HepG2 (cell line): ENCODE measurements around the gene PCBP4. TPM values are rescaled to one million over a fixed set of nuclear protein-coding genes. Genes with fewer than 3 reads are reported as not detected.

Source experiments
- CAMTA2 ChIP-seq: sonication (generic); formaldehyde crosslinking; IDR thresholded peaks from 2 replicates; pipeline ENCODE4 v1.4.0; 2020; ENCODE audit warnings: mild to moderate bottlenecking, missing genetic modification reagents, borderline replicate concordance
- DNMT1 ChIP-seq: sonication (generic); formaldehyde crosslinking; IDR thresholded peaks from 2 replicates; pipeline ENCODE4 v1.5.1; 2020; ENCODE audit warnings: mild to moderate bottlenecking, missing genetic modification reagents
- FOXA3 ChIP-seq: IDR thresholded peaks from 2 replicates; pipeline ENCODE4 v1.6.1; 2016; ENCODE audit warnings: missing genetic modification reagents, missing compliant biosample characterization
- GPN1 ChIP-seq: sonication (generic); formaldehyde crosslinking; IDR thresholded peaks from 2 replicates; pipeline ENCODE4 v1.5.1; 2020; ENCODE audit warnings: missing genetic modification reagents, borderline replicate concordance
- HES4 ChIP-seq: sonication (generic); formaldehyde crosslinking; IDR thresholded peaks from 2 replicates; pipeline ENCODE4 v1.9.0; 2021; ENCODE audit warnings: mild to moderate bottlenecking, missing genetic modification reagents, borderline replicate concordance
- HNF4G ChIP-seq, 2 experiments: sonication (generic) in 1 of 2; formaldehyde crosslinking in 1 of 2; IDR thresholded peaks; 2 replicates each; pipeline versions ENCODE4 v1.4.0 to v1.6.1; 2011 to 2020; ENCODE audit warnings: borderline replicate concordance in 2 of 2, low read depth in 2 of 2, mild to moderate bottlenecking in 2 of 2, low read length in 1 of 2, missing genetic modification reagents in 1 of 2, moderate library complexity in 1 of 2
- KDM2A ChIP-seq: sonication (generic); formaldehyde crosslinking; IDR thresholded peaks from 2 replicates; pipeline ENCODE4 v1.4.0; 2020; ENCODE audit warnings: low read depth, missing genetic modification reagents, borderline replicate concordance
- KLF15 ChIP-seq: sonication (generic); formaldehyde crosslinking; IDR thresholded peaks from 2 replicates; pipeline ENCODE4 v1.8.1; 2023; ENCODE audit warnings: borderline replicate concordance, mild to moderate bottlenecking, inconsistent platforms, missing genetic modification reagents, mixed read lengths
- MTF1 ChIP-seq: sonication (generic); formaldehyde crosslinking; IDR thresholded peaks from 2 replicates; pipeline ENCODE4 v1.5.0; 2020; ENCODE audit warnings: missing genetic modification reagents
- NKX3-1 ChIP-seq: sonication (generic); formaldehyde crosslinking; IDR thresholded peaks from 2 replicates; pipeline ENCODE4 v1.5.0; 2020; ENCODE audit warnings: missing genetic modification reagents
- PRPF4 ChIP-seq: fragments of 200-400 bp; formaldehyde crosslinking; IDR thresholded peaks from 2 replicates; pipeline ENCODE4 v1.6.1; 2016; ENCODE audit warnings: low read length, low read depth; ENCODE audit not compliant: poor library complexity, severe bottlenecking
- SNAI1 ChIP-seq: sonication (generic); formaldehyde crosslinking; IDR thresholded peaks from 2 replicates; pipeline ENCODE4 v1.5.0; 2020; ENCODE audit warnings: mild to moderate bottlenecking, missing genetic modification reagents, borderline replicate concordance
- SP5 ChIP-seq: IDR thresholded peaks from 2 replicates; pipeline ENCODE4 v1.6.1; 2016; ENCODE audit warnings: low read depth, borderline replicate concordance
- SRSF4 ChIP-seq: fragments of 200-400 bp; formaldehyde crosslinking; IDR thresholded peaks from one replicate; pipeline ENCODE4 v1.6.1; 2018; ENCODE audit warnings: mild to moderate bottlenecking, low read depth, low read length, moderate library complexity; ENCODE audit not compliant: poor library complexity, severe bottlenecking
- TARDBP ChIP-seq: sonication (generic); formaldehyde crosslinking; IDR thresholded peaks from 2 replicates; pipeline ENCODE4 v1.8.0; 2022; ENCODE audit warnings: mild to moderate bottlenecking, missing genetic modification reagents
- TFAP4 ChIP-seq: sonication (generic); IDR thresholded peaks from 2 replicates; pipeline ENCODE4 v1.6.1; 2016; ENCODE audit warnings: low read depth, borderline replicate concordance
- TGIF2 ChIP-seq: IDR thresholded peaks from 2 replicates; pipeline ENCODE4 v1.6.1; 2016; ENCODE audit warnings: control low read depth, missing compliant biosample characterization
- ZBTB42 ChIP-seq: sonication (generic); formaldehyde crosslinking; IDR thresholded peaks from 2 replicates; pipeline ENCODE4 v1.5.0; 2020; ENCODE audit warnings: mild to moderate bottlenecking, missing genetic modification reagents
- ZFP36L2 ChIP-seq: sonication (generic); formaldehyde crosslinking; IDR thresholded peaks from 2 replicates; pipeline ENCODE4 v1.4.0; 2020; ENCODE audit warnings: missing genetic modification reagents
- ZNF160 ChIP-seq: sonication (generic); formaldehyde crosslinking; IDR thresholded peaks from 2 replicates; pipeline ENCODE4 v1.8.0; 2022; ENCODE audit warnings: mild to moderate bottlenecking, inconsistent platforms, missing genetic modification reagents
- ZNF275 ChIP-seq: sonication (generic); formaldehyde crosslinking; IDR thresholded peaks from 2 replicates; pipeline ENCODE4 v1.8.0; 2022; ENCODE audit warnings: missing genetic modification reagents, mild to moderate bottlenecking, inconsistent platforms, borderline replicate concordance
- ZNF292 ChIP-seq: sonication (generic); formaldehyde crosslinking; IDR thresholded peaks from 2 replicates; pipeline ENCODE4 v1.8.1; 2022; ENCODE audit warnings: mild to moderate bottlenecking, low read depth, missing genetic modification reagents, borderline replicate concordance
- ZNF333 ChIP-seq: sonication (generic); formaldehyde crosslinking; IDR thresholded peaks from 2 replicates; pipeline ENCODE4 v1.4.0; 2020; ENCODE audit warnings: mild to moderate bottlenecking, missing genetic modification reagents, borderline replicate concordance
- ZNF558 ChIP-seq: sonication (generic); formaldehyde crosslinking; IDR thresholded peaks from 2 replicates; pipeline ENCODE4 v1.9.0; 2022; ENCODE audit warnings: mild to moderate bottlenecking, missing genetic modification reagents, borderline replicate concordance
- ZNF724P ChIP-seq: sonication (generic); formaldehyde crosslinking; IDR thresholded peaks from 2 replicates; pipeline ENCODE4 v1.8.0; 2022; ENCODE audit warnings: missing genetic modification reagents, borderline replicate concordance
- ZNF841 ChIP-seq: sonication (generic); formaldehyde crosslinking; IDR thresholded peaks from 2 replicates; pipeline ENCODE4 v1.8.1; 2023; ENCODE audit warnings: missing genetic modification reagents, borderline replicate concordance
- polyA plus RNA-seq, 8 experiments: library from polyadenylated mRNA; depleted of rRNA in 3 of 8; stranded (reverse) in 7 of 8; unstranded in 1 of 8; fragments of >200 nt; fragmentation: Illumina TruSeq in 4 of 8; extraction: Trizol in 4 of 8; gene quantifications; 2 replicates each; pipeline versions ENCODE4 v1.2.1 to v1.2.3, GENCODE V29; 2011 to 2016; ENCODE audit warnings: low read depth in 4 of 8, missing spikeins in 1 of 8, mixed read lengths in 1 of 8; ENCODE audit not compliant: insufficient read depth in 1 of 8
- total RNA-seq, 5 experiments: library from RNA; depleted of rRNA; stranded (reverse); fragments of >200 nt; fragmentation: Illumina TruSeq; extraction: Trizol; gene quantifications; 2 replicates each; pipeline ENCODE4 v1.2.3, GENCODE V29; 2016; ENCODE audit warnings: low read depth in 1 of 5

The PCBP4 gene
- total and polyA plus RNA-seq, 2 of the 13 experiments (the other 11 are each of a cell fraction or from before 2014, with no cell fraction given), result 36.8 to 51.3 TPM

- TF ChIP-seq TARDBP (CRISPR knock-in tag), result peak; percentile 73
- peak; percentile 17; the same call in 1 of the 2 replicates for TF ChIP-seq ZNF724P (CRISPR knock-in tag)
- no peak for TF ChIP-seq ZNF292 (CRISPR knock-in tag)
- no peak for TF ChIP-seq MTF1 (CRISPR knock-in tag)
- TF ChIP-seq ZNF275 (CRISPR knock-in tag), result no peak
- TF ChIP-seq ZNF333 (CRISPR knock-in tag), result peak; percentile 85; the same call in 1 of the 2 replicates
- peak; percentile 78 for TF ChIP-seq FOXA3 (CRISPR knock-in tag)
- TF ChIP-seq HES4 (CRISPR knock-in tag), result no peak
- TF ChIP-seq ZNF160 (CRISPR knock-in tag), result peak; percentile 82
- no peak for TF ChIP-seq PRPF4
- no peak for TF ChIP-seq GPN1
- TF ChIP-seq SNAI1 (CRISPR knock-in tag), result 0 out of 2 replicates have a peak, but pooled peaks have one; percentile 82
- TF ChIP-seq TFAP4, result peak; percentile 71; the same call in 1 of the 2 replicates
- TF ChIP-seq ZNF841, result no peak
- TF ChIP-seq KLF15, result 0 out of 2 replicates have a peak, but pooled peaks have one; percentile 19
- TF ChIP-seq CAMTA2 (CRISPR knock-in tag), result no peak; the same call in 1 of the 2 replicates
- TF ChIP-seq ZNF558 (CRISPR knock-in tag), result no peak
- peak; percentile 81; the same call in 1 of the 2 replicates for TF ChIP-seq TGIF2 (CRISPR knock-in tag)
- TF ChIP-seq NKX3-1 (CRISPR knock-in tag), result peak; percentile 54; the same call in 1 of the 2 replicates
- TF ChIP-seq KDM2A (CRISPR knock-in tag), result peak; percentile 76
- TF ChIP-seq SP5 (CRISPR knock-in tag), result peak; percentile 99
- no peak for TF ChIP-seq ZFP36L2
- TF ChIP-seq ZBTB42, result peak; percentile 75
- peak; percentile 55; the same call in 1 of the 2 replicates for TF ChIP-seq DNMT1 (CRISPR knock-in tag)
- no peak for TF ChIP-seq SRSF4
- peak; percentile 82 for TF ChIP-seq HNF4G (IDR thresholded peaks at IDR 0.05; ENCODE audit: borderline replicate concordance, low read depth, low read length)
- peak; percentile 86; the same call in 1 of the 2 replicates for TF ChIP-seq HNF4G (CRISPR knock-in tag; IDR thresholded peaks at IDR 0.05; ENCODE audit: borderline replicate concordance, low read depth)
Measured at GRCh38 chr3:51982838-51983577, 15.8 kb upstream of the PCBP4 start, which contains the start of gene ACY1 (continued).
